ENCODE results near the gene GARS1.

GRCh38 chr7:30548845-30549244 lies 45.8 kb upstream of the GARS1 start:
- TF ChIP-seq CTCF (conservative IDR thresholded peaks at IDR 0.05), result peak; percentile 93
- TF ChIP-seq EZH2 (IDR thresholded peaks at IDR 0.05; ENCODE audit: low read depth), result no peak
